Parathyroid adenoma (tissue), 2 donors: ENCODE measurements around the gene BOD1.

Experiments used
- H2AFZ ChIP-seq: fragments of 300-600 bp; sonication (generic); one replicate; pipeline ENCODE4 v1.7.0; 2017; ENCODE audit warnings: antibody characterized with exemption, mild to moderate bottlenecking
- H3K27ac ChIP-seq: fragments of 300-600 bp; sonication (generic); one replicate; pipeline ENCODE4 v1.7.0; 2017
- H3K27me3 ChIP-seq: fragments of 300-600 bp; sonication (generic); one replicate; pipeline ENCODE4 v1.7.0; 2017; ENCODE audit warnings: low read length; ENCODE audit not compliant: control insufficient read depth, insufficient read depth
- H3K36me3 ChIP-seq: fragments of 300-600 bp; sonication (generic); one replicate; pipeline ENCODE4 v1.7.0; 2017; ENCODE audit warnings: low read length; ENCODE audit not compliant: control insufficient read depth, insufficient read depth
- H3K4me1 ChIP-seq: fragments of 300-600 bp; sonication (generic); one replicate; pipeline ENCODE4 v1.7.0; 2017; ENCODE audit warnings: control low read depth
- H3K4me2 ChIP-seq: fragments of 300-600 bp; sonication (generic); one replicate; pipeline ENCODE4 v1.7.0; 2017; ENCODE audit warnings: low read length
- H3K4me3 ChIP-seq: fragments of 300-600 bp; sonication (generic); one replicate; pipeline ENCODE4 v1.7.0; 2017; ENCODE audit warnings: low read depth, low read length
- H3K79me2 ChIP-seq: fragments of 300-600 bp; sonication (generic); one replicate; pipeline ENCODE4 v1.7.0; 2017; ENCODE audit warnings: control low read depth
- H3K9ac ChIP-seq: fragments of 300-600 bp; sonication (generic); one replicate; pipeline ENCODE4 v1.7.0; 2017; ENCODE audit warnings: mild to moderate bottlenecking
- H3K9me3 ChIP-seq: fragments of 300-600 bp; sonication (generic); one replicate; pipeline ENCODE4 v1.7.0; 2017; ENCODE audit warnings: low read length; ENCODE audit not compliant: control insufficient read depth
- TF ChIP-seq, protein P1 (sequence below): fragments of 300-600 bp; sonication (generic); IDR thresholded peaks from one replicate; pipeline ENCODE4 v1.7.0; 2017; ENCODE audit warnings: antibody characterized with exemption, mild to moderate bottlenecking
- donor health status: primary hyperparathyroidism.

The BOD1 gene

DNA sequence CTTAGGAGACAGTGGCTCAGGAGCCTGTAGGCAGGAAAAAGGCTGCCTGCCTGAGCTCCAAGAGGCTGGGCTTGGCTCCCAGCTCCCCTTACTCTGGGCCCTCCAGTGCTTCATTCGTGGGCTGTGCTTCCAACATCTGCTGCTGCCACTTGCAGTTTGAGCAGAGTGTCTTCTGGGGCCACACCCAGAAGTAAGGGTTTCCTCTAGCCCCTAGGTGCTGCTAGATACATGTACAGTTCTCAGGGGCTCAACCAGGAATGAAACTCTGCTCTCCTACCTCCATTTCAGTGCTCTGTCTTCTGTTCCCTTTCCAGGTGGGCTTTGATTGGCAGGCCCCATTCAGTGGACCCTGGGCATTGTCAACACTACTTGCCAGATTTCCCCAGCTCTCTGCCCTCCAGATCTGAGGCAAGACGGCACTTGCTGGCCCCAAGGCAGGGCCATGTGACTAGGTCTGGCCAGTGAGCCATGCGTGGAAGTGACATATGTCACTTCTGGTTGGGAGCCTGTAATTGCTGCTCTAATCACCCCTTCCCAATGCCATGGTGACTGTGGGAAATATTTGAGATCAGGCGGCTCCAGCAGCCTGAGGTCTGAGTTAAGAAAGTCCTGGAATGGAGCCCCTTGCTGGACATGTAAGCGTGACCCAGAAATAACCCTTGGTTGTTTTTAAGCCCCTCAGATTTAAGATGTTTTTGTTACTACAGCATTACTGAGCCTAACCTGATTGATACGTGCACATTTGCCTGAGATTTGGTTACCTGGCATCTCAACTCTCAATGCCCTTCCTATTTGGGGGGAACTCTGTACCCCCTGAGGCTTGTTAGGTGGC lies 9.4 kb upstream of the BOD1 start:
- H3K4me3 ChIP-seq: no peak overlapping the region
- H3K36me3 ChIP-seq: no peaks in the 10 kb centered on the region
- H3K4me1 ChIP-seq: peaks cover 65% of the 10 kb centered on the region
- H3K9ac ChIP-seq: peak overlapping the region; percentile 42
- H3K27ac ChIP-seq: peak overlapping the region; percentile 99
- no peaks in the 10 kb centered on the region for H3K27me3 ChIP-seq
- no peak overlapping the region for H3K4me2 ChIP-seq
- TF ChIP-seq, protein P1, sequence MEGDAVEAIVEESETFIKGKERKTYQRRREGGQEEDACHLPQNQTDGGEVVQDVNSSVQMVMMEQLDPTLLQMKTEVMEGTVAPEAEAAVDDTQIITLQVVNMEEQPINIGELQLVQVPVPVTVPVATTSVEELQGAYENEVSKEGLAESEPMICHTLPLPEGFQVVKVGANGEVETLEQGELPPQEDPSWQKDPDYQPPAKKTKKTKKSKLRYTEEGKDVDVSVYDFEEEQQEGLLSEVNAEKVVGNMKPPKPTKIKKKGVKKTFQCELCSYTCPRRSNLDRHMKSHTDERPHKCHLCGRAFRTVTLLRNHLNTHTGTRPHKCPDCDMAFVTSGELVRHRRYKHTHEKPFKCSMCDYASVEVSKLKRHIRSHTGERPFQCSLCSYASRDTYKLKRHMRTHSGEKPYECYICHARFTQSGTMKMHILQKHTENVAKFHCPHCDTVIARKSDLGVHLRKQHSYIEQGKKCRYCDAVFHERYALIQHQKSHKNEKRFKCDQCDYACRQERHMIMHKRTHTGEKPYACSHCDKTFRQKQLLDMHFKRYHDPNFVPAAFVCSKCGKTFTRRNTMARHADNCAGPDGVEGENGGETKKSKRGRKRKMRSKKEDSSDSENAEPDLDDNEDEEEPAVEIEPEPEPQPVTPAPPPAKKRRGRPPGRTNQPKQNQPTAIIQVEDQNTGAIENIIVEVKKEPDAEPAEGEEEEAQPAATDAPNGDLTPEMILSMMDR: peak; percentile 7
- H2AFZ ChIP-seq: peak overlapping the region; percentile 47
- H3K79me2 ChIP-seq: peaks cover 2% of the 10 kb centered on the region
- H3K9me3 ChIP-seq: no peaks in the 10 kb centered on the region

DNA sequence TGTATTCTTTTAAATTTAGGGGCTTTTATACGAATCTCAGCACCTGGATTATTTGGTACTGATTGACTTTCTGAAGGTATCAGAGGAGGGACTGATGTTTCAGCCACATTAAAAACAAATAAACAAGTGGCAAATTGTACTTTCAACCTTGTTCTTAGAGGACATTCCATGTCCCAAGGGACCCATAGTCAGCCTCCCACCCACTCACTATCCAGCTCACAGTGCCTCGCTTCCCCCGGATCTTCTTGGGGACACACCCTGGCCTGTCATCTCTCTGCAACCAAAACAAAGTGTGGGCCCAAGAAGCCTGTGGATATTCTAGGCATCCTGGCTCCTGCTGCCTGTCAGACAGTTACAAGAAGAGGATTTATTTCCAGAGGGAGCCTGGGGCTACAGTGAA lies 8.8 kb upstream of the BOD1 start:
- H3K79me2 ChIP-seq: peaks cover 2% of the 10 kb centered on the region
- no peak overlapping the region for H3K4me3 ChIP-seq
- no peaks in the 10 kb centered on the region for H3K27me3 ChIP-seq
- H3K9me3 ChIP-seq: no peaks in the 10 kb centered on the region
- TF ChIP-seq, protein P1: no peak
- H3K27ac ChIP-seq: peak overlapping the region; percentile 99
- no peak overlapping the region for H3K9ac ChIP-seq
- H3K4me2 ChIP-seq: no peak overlapping the region
- peak overlapping the region; percentile 30 for H2AFZ ChIP-seq
- peaks cover 61% of the 10 kb centered on the region for H3K4me1 ChIP-seq
- H3K36me3 ChIP-seq: no peaks in the 10 kb centered on the region

DNA sequence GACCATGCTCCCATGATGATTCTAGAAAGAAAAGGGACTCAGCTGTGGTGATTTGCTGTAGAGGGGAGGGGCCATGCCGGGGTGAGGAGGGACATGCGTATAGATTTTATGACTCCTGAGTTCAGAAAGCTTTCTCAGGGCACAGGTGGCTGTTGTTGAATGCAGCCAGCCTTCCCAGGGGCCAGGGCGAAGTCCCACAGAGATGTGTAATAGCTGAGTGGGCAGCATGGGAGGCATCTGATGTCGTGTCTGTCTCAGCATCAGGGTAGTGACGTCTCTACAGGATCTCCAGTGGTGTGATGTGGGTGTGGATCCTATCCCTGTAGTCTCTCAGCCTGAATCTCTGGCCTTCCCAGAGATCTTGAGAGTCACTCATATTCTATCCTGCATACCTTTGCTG lies 7.8 kb upstream of the BOD1 start:
- Histone ChIP-seq H3K79me2 (peaks cover 2% of the 10 kb centered on the region), H3K36me3 (no peaks in the 10 kb centered on the region), H2AFZ (peak overlapping the region; percentile 60), H3K4me2 (no peak overlapping the region), H3K27me3 (no peaks in the 10 kb centered on the region), H3K4me1 (peaks cover 57% of the 10 kb centered on the region), H3K27ac (peak overlapping the region; percentile 99), H3K9me3 (no peaks in the 10 kb centered on the region), H3K9ac (no peak overlapping the region), H3K4me3 (no peak overlapping the region)
- TF ChIP-seq, protein P1: no peak

DNA sequence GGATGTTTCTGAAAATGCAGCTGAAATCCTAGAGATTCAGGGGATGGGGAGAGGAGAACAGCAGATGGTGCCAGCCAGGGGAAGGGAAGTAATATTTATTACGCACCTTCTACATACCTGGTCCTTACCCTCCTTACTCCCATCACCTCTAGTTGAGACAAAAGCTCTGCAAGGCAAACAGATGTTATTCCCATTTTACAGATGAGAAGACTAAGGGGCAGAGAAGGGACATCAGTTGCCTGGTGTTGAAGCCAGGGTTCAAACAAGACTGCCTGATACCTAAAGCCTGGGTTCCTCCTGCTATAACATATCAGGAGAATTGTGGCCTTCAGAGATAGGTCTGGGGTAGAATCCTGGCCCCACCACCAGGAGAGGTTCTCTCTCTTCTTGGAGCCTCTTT lies 7.3 kb upstream of the BOD1 start:
- H3K4me3 ChIP-seq: no peak overlapping the region
- peak overlapping the region; percentile 60 for H2AFZ ChIP-seq
- H3K27ac ChIP-seq: peak overlapping the region; percentile 99
- H3K27me3 ChIP-seq: no peaks in the 10 kb centered on the region
- no peak overlapping the region for H3K9ac ChIP-seq
- H3K4me2 ChIP-seq: no peak overlapping the region
- TF ChIP-seq, protein P1: no peak
- no peaks in the 10 kb centered on the region for H3K36me3 ChIP-seq
- peaks cover 55% of the 10 kb centered on the region for H3K4me1 ChIP-seq
- H3K9me3 ChIP-seq: no peaks in the 10 kb centered on the region
- H3K79me2 ChIP-seq: peaks cover 5% of the 10 kb centered on the region
